Prostate gland (tissue), 2 donors: ENCODE measurements around the gene KPNA4. TPM values are rescaled to one million over a fixed set of nuclear protein-coding genes. Genes with fewer than 3 reads are reported as not detected.

Source experiments
- DNase-seq: peaks from one replicate; pipeline ENCODE4 v3.0.0-alpha.2; 2019; ENCODE audit warnings: low spot score
- H3K27ac ChIP-seq, 2 donors: fragments of 200-600 bp; sonication (generic); 2 replicates each; pipeline ENCODE4 v1.5.1; 2017 to 2019
- H3K27me3 ChIP-seq: fragments of 200-600 bp; sonication (generic); replicated peaks from 2 replicates; pipeline ENCODE4 v1.5.1; 2019; ENCODE audit not compliant: insufficient read depth
- H3K36me3 ChIP-seq, 2 donors: fragments of 200-600 bp; sonication (generic); 1 replicate in 1 of 2; 2 replicates in 1 of 2; pipeline versions ENCODE4 v1.5.1 to v1.8.1; 2017 to 2019
- H3K4me1 ChIP-seq: fragments of 200-600 bp; sonication (generic); replicated peaks from 2 replicates; pipeline ENCODE4 v1.5.1; 2019
- H3K4me3 ChIP-seq, 2 donors: fragments of 200-600 bp; sonication (generic); 2 replicates each; pipeline ENCODE4 v1.5.1; 2017 to 2019
- H3K9me3 ChIP-seq: fragments of 200-600 bp; sonication (generic); 2 replicates; pipeline ENCODE4 v1.5.1; 2017
- CTCF ChIP-seq, 4 experiments: fragments of 200-600 bp in 2 of 4; fragments of 450-650 bp in 2 of 4; sonication (generic) in 2 of 4; IDR thresholded peaks; 1 replicate in 3 of 4; 2 replicates in 1 of 4; pipeline ENCODE4 v1.5.1; 2016 to 2019; ENCODE audit warnings: antibody characterized with exemption in 4 of 4, mild to moderate bottlenecking in 2 of 4, moderate library complexity in 2 of 4
- POLR2A ChIP-seq: fragments of 450-650 bp; IDR thresholded peaks from one replicate; pipeline ENCODE4 v1.6.1; 2016; ENCODE audit warnings: antibody characterized with exemption, mild to moderate bottlenecking
- POLR2AphosphoS5 ChIP-seq: sonication (generic); formaldehyde crosslinking; IDR thresholded peaks from one replicate; pipeline ENCODE4 v1.6.1; 2017; ENCODE audit warnings: antibody characterized with exemption
- WGBS: methylation state at CpG from one replicate; pipeline ENCODE4 v1.1.5; 2018; 5-methylcytosine and 5-hydroxymethylcytosine counted together
- intact Hi-C: fragments of 100-400 bp; cut with DNase I; formaldehyde crosslinking; loops from one replicate; pipeline ENCODE4 v1.14.2; 2022
- total RNA-seq, 2 donors: library from RNA; depleted of rRNA; stranded (reverse); fragments of >200 nt; gene quantifications; one replicate each; pipeline ENCODE4 v1.1.0, GENCODE V29; 2016

KPNA4 gene
- total RNA-seq, result 10 to 100 TPM; 19.5 to 29.2 TPM

GRCh38 chr3:160565442-160566403, at the start of gene KPNA4:
TSS of gene KPNA4 (minus strand) at chr3:160565571. CDS start at chr3:160565282, 289 bp downstream.
- H3K4me1 ChIP-seq, result no peaks in the 10 kb centered on the region
- intact Hi-C loops, result loop anchor here (10.0 kb wide), 1 partner anchor 189 kb away; the partner anchor contains the start of gene PPM1L
- WGBS, result under 1% methylated on average over 60 of the region's 71 CpGs

DNA sequence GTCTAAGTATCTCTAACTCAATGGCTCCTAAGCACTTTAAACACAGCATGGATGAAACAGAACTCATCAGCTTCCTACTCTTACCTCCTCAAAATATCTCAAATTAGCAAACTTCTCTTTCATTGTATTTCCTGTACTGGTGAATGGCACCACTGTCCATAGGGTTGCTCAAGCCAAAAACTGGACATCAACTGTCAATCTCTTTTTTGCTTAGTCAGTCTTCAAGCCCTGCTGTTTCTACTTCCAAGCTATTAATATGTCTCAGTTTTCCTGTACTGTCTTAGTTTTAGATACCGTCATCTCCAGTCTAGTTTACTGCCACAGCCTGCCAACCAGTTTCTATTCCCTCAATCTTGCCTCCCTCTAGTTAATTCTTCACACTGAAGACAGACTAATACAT, 48.3 kb upstream of the KPNA4 start:
- 46% methylated on average over 1 of the region's 1 CpG for WGBS
- intact Hi-C loops, result no loop called here
- no peaks in the 10 kb centered on the region for H3K36me3 ChIP-seq
- H3K27ac ChIP-seq, result no peak overlapping the region
- no peaks in the 10 kb centered on the region for H3K27me3 ChIP-seq
- H3K9me3 ChIP-seq, result no peaks in the 10 kb centered on the region
- H3K4me1 ChIP-seq, result no peaks in the 10 kb centered on the region
- TF ChIP-seq POLR2A (no peak), CTCF (IDR thresholded peaks at IDR 0.05) (no peak), POLR2AphosphoS5 (no peak)
- no peak for DNase-seq
- no peak overlapping the region for H3K4me3 ChIP-seq

More at GRCh38 chr3:160565442-160566403, at the start of gene KPNA4:
- Histone ChIP-seq H3K9me3 (no peaks in the 10 kb centered on the region), H3K4me3 (peak within 1 kb of the TSS; percentile 60 to 67), H3K27me3 (no peaks in the 10 kb centered on the region), H3K36me3 (no peaks in the 10 kb centered on the region), H3K27ac (peak within 1 kb of the TSS; percentile 92 to 97)
- TF ChIP-seq POLR2A, result peak; percentile 67
- TF ChIP-seq POLR2AphosphoS5, result peak; percentile 90
- TF ChIP-seq CTCF (IDR thresholded peaks at IDR 0.05), result no peak
- DNase-seq, result peak; percentile 97

- intact Hi-C loops, result no loop called here
Observed at GRCh38 chr3:160612386-160613075, 47.2 kb upstream of the KPNA4 start.

DNA sequence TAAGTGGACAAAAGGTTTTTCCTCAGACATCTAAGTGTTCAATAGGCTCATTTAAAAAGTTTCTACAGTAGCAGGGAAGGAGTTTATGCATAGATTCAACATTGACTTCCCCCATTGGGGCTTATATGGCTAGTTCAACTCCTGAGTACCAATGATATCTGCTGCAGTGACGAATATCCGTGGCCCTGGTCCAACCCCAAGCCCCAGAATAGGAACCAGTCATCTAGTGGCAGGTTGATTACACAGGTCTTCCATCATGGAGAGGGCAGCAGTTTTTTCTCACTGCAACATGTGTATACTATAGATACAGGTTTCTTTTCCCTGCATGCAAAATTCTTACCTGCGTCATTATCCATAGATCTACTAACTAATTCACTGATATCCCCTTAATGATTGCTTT, 45.8 kb upstream of the KPNA4 start:
- H3K27me3 ChIP-seq, result no peaks in the 10 kb centered on the region
- H3K4me1 ChIP-seq, result no peaks in the 10 kb centered on the region
- no peaks in the 10 kb centered on the region for H3K36me3 ChIP-seq
- no peak overlapping the region for H3K27ac ChIP-seq
- TF ChIP-seq CTCF (IDR thresholded peaks at IDR 0.05), result no peak
- WGBS, result 90% methylated on average over 3 of the region's 3 CpGs
- DNase-seq, result no peak
- no peak overlapping the region for H3K4me3 ChIP-seq
- intact Hi-C loops, result no loop called here
- no peaks in the 10 kb centered on the region for H3K9me3 ChIP-seq

More at GRCh38 chr3:160612386-160613075, 47.2 kb upstream of the KPNA4 start:
- no peak overlapping the region for H3K4me3 ChIP-seq
- H3K9me3 ChIP-seq, result no peaks in the 10 kb centered on the region
- DNase-seq, result no peak
- H3K27ac ChIP-seq, result no peak overlapping the region
- TF ChIP-seq CTCF (IDR thresholded peaks at IDR 0.05), result no peak
- TF ChIP-seq POLR2A, result no peak
- no peak for TF ChIP-seq POLR2AphosphoS5
- no peaks in the 10 kb centered on the region for H3K27me3 ChIP-seq
- H3K4me1 ChIP-seq, result no peaks in the 10 kb centered on the region
- WGBS, result 67% methylated on average over 3 of the region's 3 CpGs
- H3K36me3 ChIP-seq, result no peaks in the 10 kb centered on the region
